Activated naive CD8-positive, alpha-beta T cell treated with anti-CD3 and anti-CD28 coated beads for 36 hours (primary cell): ENCODE data around the gene MFN1. TPM values are rescaled to one million over a fixed set of nuclear protein-coding genes. Genes with fewer than 3 reads are reported as not detected.

Source experiments
- DNase-seq: peaks from one replicate; pipeline ENCODE4 v3.0.0; 2021
- H3K27ac Mint-ChIP-seq: one replicate; pipeline ENCODE4 v1.8.0; 2022; ENCODE audit warnings: mild to moderate bottlenecking, moderate library complexity, mixed read lengths
- H3K27me3 Mint-ChIP-seq: one replicate; pipeline ENCODE4 v1.8.0; 2022; ENCODE audit warnings: mild to moderate bottlenecking, mixed read lengths
- H3K36me3 Mint-ChIP-seq: one replicate; pipeline ENCODE4 v1.8.0; 2021; ENCODE audit warnings: mild to moderate bottlenecking, mixed read lengths
- H3K4me1 Mint-ChIP-seq: one replicate; pipeline ENCODE4 v1.8.0; 2021; ENCODE audit warnings: mixed read lengths
- H3K4me3 Mint-ChIP-seq: one replicate; pipeline ENCODE4 v1.8.0; 2022; ENCODE audit warnings: mild to moderate bottlenecking, moderate library complexity, mixed read lengths
- H3K9me3 Mint-ChIP-seq: one replicate; pipeline ENCODE4 v1.8.0; 2022; ENCODE audit warnings: mixed read lengths
- total RNA-seq, 2 experiments: library from RNA; stranded (reverse); gene quantifications; one replicate each; pipeline ENCODE4 v1.2.3, GENCODE V29; 2021

MFN1 gene
- total RNA-seq, 2 experiments from 2014 or later = 29.5 to 32.0 TPM

- H3K4me3 Mint-ChIP-seq = no peak overlapping the region
- H3K27ac Mint-ChIP-seq = no peak overlapping the region
- H3K9me3 Mint-ChIP-seq = no peaks in the 10 kb centered on the region
- no peaks in the 10 kb centered on the region for H3K27me3 Mint-ChIP-seq
- peaks cover 13% of the 10 kb centered on the region for H3K36me3 Mint-ChIP-seq
- no peaks in the 10 kb centered on the region for H3K4me1 Mint-ChIP-seq
- no peak for DNase-seq
Measured at GRCh38 chr3:179398574-179399231, 51.2 kb downstream of the MFN1 start.

- H3K9me3 Mint-ChIP-seq = no peaks in the 10 kb centered on the region
- no peaks in the 10 kb centered on the region for H3K27me3 Mint-ChIP-seq
- H3K27ac Mint-ChIP-seq = no peak overlapping the region
- DNase-seq = no peak
- no peaks in the 10 kb centered on the region for H3K4me1 Mint-ChIP-seq
- H3K4me3 Mint-ChIP-seq = no peak overlapping the region
- peaks cover 10% of the 10 kb centered on the region for H3K36me3 Mint-ChIP-seq
Measured at GRCh38 chr3:179401561-179401960, 54.1 kb downstream of the MFN1 start.

- Mint-ChIP-seq H3K9me3 (no peaks in the 10 kb centered on the region), H3K36me3 (peaks cover 10% of the 10 kb centered on the region), H3K27ac (no peak overlapping the region), H3K4me1 (no peaks in the 10 kb centered on the region), H3K27me3 (no peaks in the 10 kb centered on the region), H3K4me3 (no peak overlapping the region)
- no peak for DNase-seq
Measured at GRCh38 chr3:179402963-179403362, 55.5 kb downstream of the MFN1 start.

GRCh38 chr3:179404307-179404706 is 56.8 kb downstream of the MFN1 start:
- Mint-ChIP-seq H3K4me1 (no peaks in the 10 kb centered on the region), H3K4me3 (no peak overlapping the region), H3K36me3 (peaks cover 10% of the 10 kb centered on the region), H3K27me3 (no peaks in the 10 kb centered on the region), H3K27ac (no peak overlapping the region), H3K9me3 (no peaks in the 10 kb centered on the region)
- no peak for DNase-seq

- H3K27me3 Mint-ChIP-seq = no peaks in the 10 kb centered on the region
Measured at GRCh38 chr3:179410331-179410730, 62.8 kb downstream of the MFN1 start.

GRCh38 chr3:179410999-179411398 is 63.5 kb downstream of the MFN1 start:
- no peak for DNase-seq
- H3K27ac Mint-ChIP-seq = no peak overlapping the region
- H3K27me3 Mint-ChIP-seq = no peaks in the 10 kb centered on the region
- no peaks in the 10 kb centered on the region for H3K36me3 Mint-ChIP-seq
- H3K9me3 Mint-ChIP-seq = no peaks in the 10 kb centered on the region
- no peaks in the 10 kb centered on the region for H3K4me1 Mint-ChIP-seq
- H3K4me3 Mint-ChIP-seq = no peak overlapping the region

More at GRCh38 chr3:179410331-179410730, 62.8 kb downstream of the MFN1 start:
- Mint-ChIP-seq H3K36me3 (no peaks in the 10 kb centered on the region), H3K27ac (no peak overlapping the region), H3K4me3 (no peak overlapping the region), H3K9me3 (no peaks in the 10 kb centered on the region), H3K4me1 (no peaks in the 10 kb centered on the region)
- no peak for DNase-seq

GRCh38 chr3:179414804-179415203 is 67.3 kb downstream of the MFN1 start:
- Mint-ChIP-seq H3K4me3 (no peak overlapping the region), H3K36me3 (no peaks in the 10 kb centered on the region), H3K27ac (no peak overlapping the region), H3K4me1 (no peaks in the 10 kb centered on the region), H3K27me3 (no peaks in the 10 kb centered on the region), H3K9me3 (no peaks in the 10 kb centered on the region)
- no peak for DNase-seq

- no peaks in the 10 kb centered on the region for H3K36me3 Mint-ChIP-seq
- H3K27me3 Mint-ChIP-seq = no peaks in the 10 kb centered on the region
- no peaks in the 10 kb centered on the region for H3K9me3 Mint-ChIP-seq
- no peak overlapping the region for H3K27ac Mint-ChIP-seq
- H3K4me3 Mint-ChIP-seq = no peak overlapping the region
- DNase-seq = no peak
- H3K4me1 Mint-ChIP-seq = no peaks in the 10 kb centered on the region
Measured at GRCh38 chr3:179415377-179415776, 67.9 kb downstream of the MFN1 start.

- no peaks in the 10 kb centered on the region for H3K9me3 Mint-ChIP-seq
- H3K4me3 Mint-ChIP-seq = no peak overlapping the region
- H3K27ac Mint-ChIP-seq = no peak overlapping the region
- H3K4me1 Mint-ChIP-seq = no peaks in the 10 kb centered on the region
- no peaks in the 10 kb centered on the region for H3K27me3 Mint-ChIP-seq
- H3K36me3 Mint-ChIP-seq = no peaks in the 10 kb centered on the region
- DNase-seq = no peak
Measured at GRCh38 chr3:179416681-179417080, 69.2 kb downstream of the MFN1 start.

- Mint-ChIP-seq H3K4me1 (no peaks in the 10 kb centered on the region), H3K4me3 (no peak overlapping the region), H3K27ac (no peak overlapping the region), H3K36me3 (no peaks in the 10 kb centered on the region), H3K27me3 (no peaks in the 10 kb centered on the region), H3K9me3 (no peaks in the 10 kb centered on the region)
- DNase-seq = no peak
Measured at GRCh38 chr3:179418610-179419009, 71.1 kb downstream of the MFN1 start.

- peaks cover 3% of the 10 kb centered on the region for H3K36me3 Mint-ChIP-seq
- no peak overlapping the region for H3K4me3 Mint-ChIP-seq
- H3K27me3 Mint-ChIP-seq = no peaks in the 10 kb centered on the region
- no peaks in the 10 kb centered on the region for H3K9me3 Mint-ChIP-seq
- DNase-seq = no peak
- no peaks in the 10 kb centered on the region for H3K4me1 Mint-ChIP-seq
- H3K27ac Mint-ChIP-seq = no peak overlapping the region
Measured at GRCh38 chr3:179421500-179421899, 74.0 kb downstream of the MFN1 start.

- no peaks in the 10 kb centered on the region for H3K27me3 Mint-ChIP-seq
- H3K4me3 Mint-ChIP-seq = no peak overlapping the region
- no peaks in the 10 kb centered on the region for H3K4me1 Mint-ChIP-seq
- H3K27ac Mint-ChIP-seq = no peak overlapping the region
- H3K9me3 Mint-ChIP-seq = no peaks in the 10 kb centered on the region
- DNase-seq = no peak
- H3K36me3 Mint-ChIP-seq = peaks cover 3% of the 10 kb centered on the region
Measured at GRCh38 chr3:179425075-179425474, 77.6 kb downstream of the MFN1 start.

- DNase-seq = no peak
- no peaks in the 10 kb centered on the region for H3K9me3 Mint-ChIP-seq
- H3K27ac Mint-ChIP-seq = no peak overlapping the region
- peaks cover 3% of the 10 kb centered on the region for H3K36me3 Mint-ChIP-seq
- H3K4me3 Mint-ChIP-seq = no peak overlapping the region
- H3K27me3 Mint-ChIP-seq = peaks cover 17% of the 10 kb centered on the region
- H3K4me1 Mint-ChIP-seq = no peaks in the 10 kb centered on the region
Measured at GRCh38 chr3:179428876-179429548, 81.5 kb downstream of the MFN1 start.

- Mint-ChIP-seq H3K4me3 (no peak overlapping the region), H3K27ac (no peak overlapping the region), H3K4me1 (no peaks in the 10 kb centered on the region)
Measured at GRCh38 chr3:179430277-179430870, 82.9 kb downstream of the MFN1 start.

GRCh38 chr3:179432021-179432420 is 84.5 kb downstream of the MFN1 start:
- Mint-ChIP-seq H3K4me1 (no peaks in the 10 kb centered on the region), H3K4me3 (no peak overlapping the region), H3K27ac (no peak overlapping the region), H3K36me3 (no peaks in the 10 kb centered on the region), H3K27me3 (peaks cover 18% of the 10 kb centered on the region), H3K9me3 (no peaks in the 10 kb centered on the region)
- no peak for DNase-seq

More at GRCh38 chr3:179430277-179430870, 82.9 kb downstream of the MFN1 start:
- Mint-ChIP-seq H3K36me3 (no peaks in the 10 kb centered on the region), H3K27me3 (peaks cover 18% of the 10 kb centered on the region), H3K9me3 (no peaks in the 10 kb centered on the region)
- no peak for DNase-seq

GRCh38 chr3:179432451-179432850 is 84.9 kb downstream of the MFN1 start:
- no peak overlapping the region for H3K4me3 Mint-ChIP-seq
- no peak overlapping the region for H3K27ac Mint-ChIP-seq
- H3K9me3 Mint-ChIP-seq = no peaks in the 10 kb centered on the region
- no peaks in the 10 kb centered on the region for H3K36me3 Mint-ChIP-seq
- H3K4me1 Mint-ChIP-seq = no peaks in the 10 kb centered on the region
- peaks cover 18% of the 10 kb centered on the region for H3K27me3 Mint-ChIP-seq
- no peak for DNase-seq
